WTC11 (cell line): ENCODE data around the gene FBRSL1.

Source experiments
- CTCF ChIP-seq: fragments of 200-600 bp; IDR thresholded peaks from 2 replicates; pipeline ENCODE4 v1.8.0; 2022; ENCODE audit warnings: antibody characterized with exemption
- E2F5 ChIP-seq: sonication (generic); formaldehyde crosslinking; IDR thresholded peaks from 2 replicates; pipeline ENCODE4 v1.8.1; 2022; ENCODE audit warnings: mild to moderate bottlenecking, moderate library complexity, missing genetic modification reagents
- GABPB1 ChIP-seq: sonication (generic); formaldehyde crosslinking; IDR thresholded peaks from 2 replicates; pipeline ENCODE4 v1.8.1; 2023; ENCODE audit warnings: mild to moderate bottlenecking, missing genetic modification reagents
- IRF1 ChIP-seq: sonication (generic); formaldehyde crosslinking; IDR thresholded peaks from 2 replicates; pipeline ENCODE4 v1.8.0; 2023; ENCODE audit warnings: missing genetic modification reagents
- IRF2 ChIP-seq: sonication (generic); formaldehyde crosslinking; IDR thresholded peaks from 2 replicates; pipeline ENCODE4 v1.8.0; 2022; ENCODE audit warnings: low read depth, missing genetic modification reagents, borderline replicate concordance
- MYBL2 ChIP-seq: sonication (generic); formaldehyde crosslinking; IDR thresholded peaks from 2 replicates; pipeline ENCODE4 v1.8.1; 2023; ENCODE audit warnings: mild to moderate bottlenecking, moderate library complexity, missing genetic modification reagents
- RELA ChIP-seq: sonication (generic); formaldehyde crosslinking; IDR thresholded peaks from 2 replicates; pipeline ENCODE4 v1.8.1; 2022; ENCODE audit warnings: missing genetic modification reagents, mild to moderate bottlenecking, borderline replicate concordance
- TCF7 ChIP-seq: sonication (generic); formaldehyde crosslinking; IDR thresholded peaks from 2 replicates; pipeline ENCODE4 v1.8.0; 2022; ENCODE audit warnings: mild to moderate bottlenecking, low read depth, missing genetic modification reagents, moderate library complexity
- TEAD1 ChIP-seq: sonication (generic); formaldehyde crosslinking; IDR thresholded peaks from 2 replicates; pipeline ENCODE4 v1.8.0; 2022; ENCODE audit warnings: mild to moderate bottlenecking, missing genetic modification reagents
- TP53 ChIP-seq: sonication (generic); formaldehyde crosslinking; IDR thresholded peaks from 2 replicates; pipeline ENCODE4 v1.8.1; 2023; ENCODE audit warnings: mild to moderate bottlenecking, missing genetic modification reagents

- TF ChIP-seq CTCF (no peak), TEAD1 (CRISPR knock-in tag) (no peak), TP53 (CRISPR knock-in tag) (no peak), IRF2 (CRISPR knock-in tag) (no peak), GABPB1 (no peak), E2F5 (CRISPR knock-in tag) (no peak), MYBL2 (CRISPR knock-in tag) (no peak), RELA (CRISPR knock-in tag) (no peak), TCF7 (CRISPR knock-in tag) (no peak), IRF1 (no peak)
Observed at GRCh38 chr12:132508860-132509732, 19.1 kb downstream of the FBRSL1 start.
